DMS79 (cell line): ENCODE data around the gene BBX.
"Not testable (repeated sequence)": the region's sequence is repeated elsewhere in the genome, so short reads cannot be mapped to it uniquely, and the experiment has no call there.

Source experiments
- DNase-seq: peaks from one replicate; lab custom pipeline; 2025; lab: John Stamatoyannopoulos, UW

Gene BBX

GRCh38 chr3:107543666-107544065 lies 20.9 kb downstream of the BBX start:
- no peak for DNase-seq

- DNase-seq = no peak
These were observed 22.9 kb downstream of the BBX start for GRCh38 chr3:107545680-107546120.

GRCh38 chr3:107548601-107549000 lies 25.8 kb downstream of the BBX start:
- no peak for DNase-seq

- DNase-seq = no peak
These were observed 32.6 kb downstream of the BBX start for GRCh38 chr3:107555359-107555758.

- no peak for DNase-seq
These were observed 35.0 kb downstream of the BBX start for GRCh38 chr3:107557743-107558142.

- no peak for DNase-seq
These were observed 37.4 kb downstream of the BBX start for GRCh38 chr3:107560166-107560565.

- no peak for DNase-seq
These were observed 39.2 kb downstream of the BBX start for GRCh38 chr3:107561980-107562379.

- no peak for DNase-seq
These were observed 40.3 kb downstream of the BBX start for GRCh38 chr3:107562969-107563529.

- DNase-seq = not testable (repeated sequence)
These were observed 42.5 kb downstream of the BBX start for GRCh38 chr3:107565244-107565643.

GRCh38 chr3:107571089-107571488 lies 48.3 kb downstream of the BBX start:
- not testable (repeated sequence) for DNase-seq

GRCh38 chr3:107571492-107571891 lies 48.7 kb downstream of the BBX start:
- DNase-seq = not testable (repeated sequence)

- no peak for DNase-seq
These were observed 51.9 kb downstream of the BBX start for GRCh38 chr3:107574650-107575049.

GRCh38 chr3:107578091-107578490 lies 55.3 kb downstream of the BBX start:
- no peak for DNase-seq

GRCh38 chr3:107578523-107578922 lies 55.8 kb downstream of the BBX start:
- no peak for DNase-seq

- no peak for DNase-seq
These were observed 56.6 kb downstream of the BBX start for GRCh38 chr3:107579371-107579770.

- DNase-seq = no peak
These were observed 58.5 kb downstream of the BBX start for GRCh38 chr3:107581230-107581629.

GRCh38 chr3:107588217-107588616 lies 65.5 kb downstream of the BBX start:
- no peak for DNase-seq

GRCh38 chr3:107589454-107589853 lies 66.7 kb downstream of the BBX start:
- no peak for DNase-seq

- DNase-seq = no peak
These were observed 68.0 kb downstream of the BBX start for GRCh38 chr3:107590786-107591185.

GRCh38 chr3:107592073-107592472 lies 69.3 kb downstream of the BBX start:
- no peak for DNase-seq

- no peak for DNase-seq
These were observed 72.1 kb downstream of the BBX start for GRCh38 chr3:107594870-107595269.

GRCh38 chr3:107596639-107597038 lies 73.9 kb downstream of the BBX start:
- no peak for DNase-seq

- no peak for DNase-seq
These were observed 76.4 kb downstream of the BBX start for GRCh38 chr3:107598926-107599771.

- DNase-seq = no peak
These were observed 77.0 kb downstream of the BBX start for GRCh38 chr3:107599772-107600145.
